Renal pelvis (tissue), 12 donors: ENCODE data around the gene CD84. TPM values are rescaled to one million over a fixed set of nuclear protein-coding genes. Genes with fewer than 3 reads are reported as not detected.
"Not testable (repeated sequence)": the region's sequence is repeated elsewhere in the genome, so short reads cannot be mapped to it uniquely, and the experiment has no call there.

Experiments used
- DNase-seq: peaks from one replicate; pipeline ENCODE4 v3.0.0-alpha.2; 2013
- long read RNA-seq, 16 experiments: transcript quantifications; one replicate each; lab custom pipeline, GENCODE V29; 2026
- polyA plus RNA-seq, 3 donors: library from polyadenylated mRNA; unstranded; fragments of 120-200 nt; gene quantifications; one replicate each; pipeline ENCODE4 v1.2.1, GENCODE V29; 2013; ENCODE audit not compliant: insufficient read length in 3 of 3

Gene CD84
- 1 to 10 TPM in 2 of 3 donors, under 1 TPM in 1; 0.98 to 1.1 (median 1.0) TPM for polyA plus RNA-seq
- long read RNA-seq, donor 1, result 0 reads
- long read RNA-seq, donor 2, result 0 reads
- long read RNA-seq, donor 3, result 0 reads
- long read RNA-seq, donor 4, result 0 reads
- long read RNA-seq, donor 5, result 0 reads
- long read RNA-seq, donor 6, result 0 reads
- long read RNA-seq, donor 7, full-length matches to known transcripts, result 1 of 1 reads
- long read RNA-seq, donor 7, partial matches to known transcripts, result 0 of 1 reads
- long read RNA-seq, donor 7, other reads (novel, unspliced or antisense), result 0 of 1 reads
- long read RNA-seq, donor 8, result 0 reads
- long read RNA-seq, donor 9, result 0 reads
- long read RNA-seq, donor 10, result 0 reads
- long read RNA-seq, donor 11, result 0 reads
- long read RNA-seq, donor 12, partial matches to known transcripts, result 0 of 1 reads
- long read RNA-seq, donor 12, other reads (novel, unspliced or antisense), result 0 of 1 reads
- long read RNA-seq, donor 13, result 0 reads
- long read RNA-seq, donor 14, result 0 reads
- long read RNA-seq, donor 15, full-length matches to known transcripts, result 1 of 1 reads
- long read RNA-seq, donor 15, partial matches to known transcripts, result 0 of 1 reads
- long read RNA-seq, donor 15, other reads (novel, unspliced or antisense), result 0 of 1 reads
- long read RNA-seq, donor 16, result 0 reads

GRCh38 chr1:160579216-160579701 is at the start of gene CD84:
CD84 (minus strand) TSS chr1:160579496; CDS start chr1:160579437, 59 bp downstream.
- no peak for DNase-seq

- DNase-seq, result no peak
Measured at GRCh38 chr1:160628799-160629263, 49.5 kb upstream of the CD84 start.

GRCh38 chr1:160627677-160628289 is 48.5 kb upstream of the CD84 start:
- DNase-seq, result not testable (repeated sequence)

- no peak for DNase-seq
Measured at GRCh38 chr1:160626509-160627342, 47.4 kb upstream of the CD84 start.

GRCh38 chr1:160625725-160626498 is 46.6 kb upstream of the CD84 start:
- no peak for DNase-seq

- DNase-seq, result no peak
Measured at GRCh38 chr1:160625321-160625720, 46.0 kb upstream of the CD84 start.

- no peak for DNase-seq
Measured at GRCh38 chr1:160624464-160624863, 45.2 kb upstream of the CD84 start.

- no peak for DNase-seq
Measured at GRCh38 chr1:160623862-160624261, 44.6 kb upstream of the CD84 start.

- DNase-seq, result no peak
Measured at GRCh38 chr1:160623227-160623633, 43.9 kb upstream of the CD84 start.

GRCh38 chr1:160622501-160623226 is 43.4 kb upstream of the CD84 start:
- no peak for DNase-seq

- no peak for DNase-seq
Measured at GRCh38 chr1:160621633-160622413, 42.5 kb upstream of the CD84 start.

GRCh38 chr1:160620942-160621632 is 41.8 kb upstream of the CD84 start:
- DNase-seq, result no peak

- no peak for DNase-seq
Measured at GRCh38 chr1:160619742-160620277, 40.5 kb upstream of the CD84 start.

GRCh38 chr1:160618763-160619274 is 39.5 kb upstream of the CD84 start:
- DNase-seq, result no peak

GRCh38 chr1:160618327-160618726 is 39.0 kb upstream of the CD84 start:
- no peak for DNase-seq

- DNase-seq, result no peak
Measured at GRCh38 chr1:160615660-160616059, 36.4 kb upstream of the CD84 start.

GRCh38 chr1:160614410-160614809 is 35.1 kb upstream of the CD84 start:
- no peak for DNase-seq

GRCh38 chr1:160612613-160613218 is 33.4 kb upstream of the CD84 start:
- DNase-seq, result no peak
